Endothelial cell of umbilical vein (primary cell): ENCODE results near the gene DAB2IP. TPM values are rescaled to one million over a fixed set of nuclear protein-coding genes. Genes with fewer than 3 reads are reported as not detected.

Experiments used
- BruUV-seq: library from RNA; stranded (reverse); fragments of 400-500 nt; replicated peaks from 2 replicates; lab custom pipeline; 2021; lab: Mats Ljungman, UMichigan
- CTCF ChIA-PET: fragments of 300-600, 350-600 bp; sonication (Branson Sonifier 250); formaldehyde crosslinking; loops from one replicate; lab custom pipeline; 2021; ENCODE audit warnings: antibody characterized with exemption, inconsistent platforms; lab: Charles Lee
- POLR2A ChIA-PET: fragments of 300-600, 350-600 bp; sonication (Branson Sonifier 250); formaldehyde crosslinking; loops from one replicate; lab custom pipeline; 2021; ENCODE audit warnings: antibody characterized with exemption, inconsistent platforms; lab: Charles Lee
- DNase-seq: peaks from one replicate; pipeline ENCODE4 v3.0.0-alpha.2; 2011; ENCODE audit warnings: low read depth, low spot score
- FAIRE-seq: peaks from 2 replicates; lab custom pipeline; 2011; peaks lifted over from hg19 to GRCh38; lab: Jason Lieb, UNC
- H2AFZ ChIP-seq: 2 replicates; pipeline ENCODE4 v1.6.0; 2012; ENCODE audit warnings: low read depth, low read length, control low read depth, inconsistent platforms
- H3K27ac ChIP-seq: 2 replicates; pipeline ENCODE4 v1.5.1; 2011; ENCODE audit warnings: low read depth, mild to moderate bottlenecking, control low read depth, low read length, moderate library complexity; ENCODE audit not compliant: insufficient read depth
- H3K27me3 ChIP-seq, 2 experiments: 2 replicates each; pipeline versions ENCODE4 v1.6.0 to v1.6.1; 2011; ENCODE audit warnings: low read length in 2 of 2, mixed read lengths in 1 of 2; ENCODE audit not compliant: control insufficient read depth in 2 of 2, insufficient read depth in 2 of 2
- H3K36me3 ChIP-seq, 2 experiments: 2 replicates in 1 of 2; 3 replicates in 1 of 2; pipeline ENCODE4 v1.5.1; 2011; ENCODE audit warnings: low read length in 2 of 2, mild to moderate bottlenecking in 1 of 2, moderate library complexity in 1 of 2; ENCODE audit not compliant: control insufficient read depth in 2 of 2, insufficient read depth in 2 of 2; ENCODE audit errors: extremely low read depth in 1 of 2
- H3K4me1 ChIP-seq: 3 replicates; pipeline ENCODE4 v1.5.1; 2011; ENCODE audit warnings: mild to moderate bottlenecking, low read length; ENCODE audit not compliant: control insufficient read depth, insufficient read depth; ENCODE audit errors: extremely low read depth
- H3K4me2 ChIP-seq: 2 replicates; pipeline ENCODE4 v1.6.1; 2011; ENCODE audit warnings: low read length, control low read depth, mixed read lengths; ENCODE audit not compliant: insufficient read depth
- H3K4me3 ChIP-seq, 3 experiments: fragments of 200-600 bp in 1 of 3; sonication (generic), shearing (Covaris generic) in 1 of 3; replicated peaks in 1 of 3; 2 replicates each; pipeline ENCODE4 v1.5.1; 2011 to 2016; ENCODE audit warnings: control low read depth in 3 of 3, low read length in 3 of 3, mild to moderate bottlenecking in 2 of 3, inconsistent platforms in 1 of 3, low read depth in 1 of 3, moderate library complexity in 1 of 3; ENCODE audit not compliant: insufficient read depth in 1 of 3
- H3K79me2 ChIP-seq: 2 replicates; pipeline ENCODE4 v1.6.0; 2012; ENCODE audit warnings: low read length, inconsistent platforms; ENCODE audit not compliant: control insufficient read depth, insufficient read depth
- H3K9ac ChIP-seq: replicated peaks from 2 replicates; pipeline ENCODE3; 2011; ENCODE audit warnings: low read length, control low read depth; ENCODE audit not compliant: insufficient read depth; ENCODE audit errors: extremely low read depth
- H3K9me1 ChIP-seq: replicated peaks from 3 replicates; pipeline ENCODE4 v1.6.0; 2011; ENCODE audit warnings: mild to moderate bottlenecking, low read length; ENCODE audit not compliant: control insufficient read depth, insufficient read depth; ENCODE audit errors: extremely low read depth
- H3K9me3 ChIP-seq: replicated peaks from 2 replicates; pipeline ENCODE4 v1.5.1; 2012; ENCODE audit warnings: low read length, inconsistent platforms; ENCODE audit not compliant: control insufficient read depth, insufficient read depth
- H4K20me1 ChIP-seq: replicated peaks from 2 replicates; pipeline ENCODE3; 2011; ENCODE audit warnings: mild to moderate bottlenecking, low read length; ENCODE audit not compliant: control insufficient read depth, insufficient read depth; ENCODE audit errors: extremely low read depth
- CTCF ChIP-seq, 2 donors: IDR thresholded peaks; 1 replicate in 1 of 2; 2 replicates in 1 of 2; pipeline ENCODE4 v1.5.1; 2011; ENCODE audit warnings: low read length in 2 of 2, mild to moderate bottlenecking in 2 of 2, moderate library complexity in 2 of 2, control low read depth in 1 of 2, inconsistent platforms in 1 of 2, low read depth in 1 of 2; ENCODE audit not compliant: insufficient read depth in 1 of 2; ENCODE audit errors: extremely low read depth in 1 of 2
- EZH2 ChIP-seq: IDR thresholded peaks from 2 replicates; pipeline ENCODE4 v1.6.1; 2012; ENCODE audit warnings: borderline replicate concordance, low read depth, mild to moderate bottlenecking, moderate library complexity, low read length, inconsistent platforms; ENCODE audit not compliant: severe bottlenecking
- FOS ChIP-seq: IDR thresholded peaks from 2 replicates; pipeline ENCODE4 v1.6.1; 2011; ENCODE audit warnings: mild to moderate bottlenecking, low read length, moderate library complexity, borderline replicate concordance; ENCODE audit not compliant: insufficient read depth
- GATA2 ChIP-seq: IDR thresholded peaks from 2 replicates; pipeline ENCODE4 v1.7.0; 2011; ENCODE audit warnings: low read depth, mild to moderate bottlenecking, moderate library complexity, mixed read lengths, low read length; ENCODE audit not compliant: insufficient read length, insufficient read depth
- JUN ChIP-seq: IDR thresholded peaks from 2 replicates; pipeline ENCODE4 v1.6.1; 2011; ENCODE audit warnings: borderline replicate concordance, low read depth; ENCODE audit not compliant: insufficient read length, insufficient read depth
- MYC ChIP-seq: IDR thresholded peaks from one replicate; pipeline ENCODE4 v1.6.1; 2011; ENCODE audit warnings: mild to moderate bottlenecking, low read depth, low read length
- POLR2A ChIP-seq: IDR thresholded peaks from 2 replicates; pipeline ENCODE4 v1.6.1; 2012; ENCODE audit warnings: low read depth, mild to moderate bottlenecking, control low read depth, low read length
- POLR2AphosphoS5 ChIP-seq: IDR thresholded peaks from 2 replicates; pipeline ENCODE4 v1.6.1; 2012; ENCODE audit warnings: low read depth, mild to moderate bottlenecking, control low read depth, low read length, moderate library complexity; ENCODE audit not compliant: insufficient read depth
- dilution Hi-C: fragments of 300-500 bp; cut with MboI; formaldehyde crosslinking; loops from one replicate; pipeline ENCODE4 v1.15.0; 2019; ENCODE audit warnings: low sequenced_read_pairs; ENCODE audit not compliant: extremely low pct_ligation_motif_present
- intact Hi-C: fragments of 100-400 bp; cut with micrococcal nuclease; formaldehyde crosslinking; loops from one replicate; pipeline ENCODE4 v1.10.0; 2022
- polyA plus RNA-seq, 4 experiments: library from polyadenylated mRNA; depleted of rRNA in 3 of 4; stranded (reverse) in 3 of 4; unstranded in 1 of 4; fragments of >200 nt; gene quantifications; 2 replicates each; pipeline versions ENCODE4 v1.2.1 to v1.2.3, GENCODE V29; 2011 to 2012; ENCODE audit warnings: missing spikeins in 1 of 4
- total RNA-seq: library from RNA; stranded (reverse); gene quantifications from 2 replicates; pipeline ENCODE4 v1.2.3, GENCODE V29; 2021
- TF ChIP-seq, protein P1 (sequence below): IDR thresholded peaks from 2 replicates; pipeline ENCODE4 v1.6.1; 2011; ENCODE audit not compliant: insufficient read depth, insufficient read length

The DAB2IP gene
- total and polyA plus RNA-seq, 2 donors (not counting 3 experiments of a cell fraction or from before 2014, with no cell fraction given): 29.2 to 53.6 TPM

- Histone ChIP-seq H3K4me1 (no peaks in the 10 kb centered on the region), H4K20me1 (no peaks in the 10 kb centered on the region), H3K36me3 (peaks cover 0 to 6% of the 10 kb centered on the region in 2 experiments), H3K27ac (no peak overlapping the region), H3K27me3 (no peaks in the 10 kb centered on the region), H3K79me2 (peaks cover 14% of the 10 kb centered on the region), H2AFZ (no peak overlapping the region), H3K9ac (no peak overlapping the region), H3K9me3 (no peaks in the 10 kb centered on the region), H3K9me1 (no peaks in the 10 kb centered on the region), H3K4me2 (no peak overlapping the region), H3K4me3 (no peak overlapping the region)
- ChIA-PET POLR2A (no interaction called here), CTCF (no interaction called here)
- no peak for FAIRE-seq
- intact Hi-C loops (no loop called here), dilution Hi-C loops (no loop called here)
- BruUV-seq: no TSS peak
- TF ChIP-seq MYC: no peak
- no peak for TF ChIP-seq CTCF (IDR thresholded peaks at IDR 0.05; ENCODE audit: extremely low read depth in 1 of 2, insufficient read depth in 1 of 2, low read depth in 1 of 2, low read length in 2 of 2)
- TF ChIP-seq JUN: no peak
- no peak for TF ChIP-seq FOS
- TF ChIP-seq POLR2AphosphoS5: no peak
- TF ChIP-seq POLR2A: no peak
- no peak for TF ChIP-seq EZH2
- TF ChIP-seq, protein P1, sequence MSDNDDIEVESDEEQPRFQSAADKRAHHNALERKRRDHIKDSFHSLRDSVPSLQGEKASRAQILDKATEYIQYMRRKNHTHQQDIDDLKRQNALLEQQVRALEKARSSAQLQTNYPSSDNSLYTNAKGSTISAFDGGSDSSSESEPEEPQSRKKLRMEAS: no peak
- no peak for TF ChIP-seq GATA2
- DNase-seq: no peak
Measured at GRCh38 chr9:121711281-121711680, 59.8 kb downstream of the DAB2IP start.
